ENCODE results near the gene H19. TPM values are rescaled to one million over a fixed set of nuclear protein-coding genes. Genes with fewer than 3 reads are reported as not detected.

Gene H19
- total RNA-seq, 1 donor from 2014 or later, result 71.3 TPM

GRCh38 chr11:2002807-2003206 lies 5.2 kb upstream of the H19 start:
- DNase-seq (ENCODE audit: low read depth, low spot score), result no peak
- Mint-ChIP-seq H3K27ac (ENCODE audit: unreplicated experiment) (no peak overlapping the region), H3K4me3 (no peak overlapping the region), H3K9me3 (no peaks in the 10 kb centered on the region), H3K36me3 (ENCODE audit: low read depth) (no peaks in the 10 kb centered on the region), H3K4me1 (no peaks in the 10 kb centered on the region), H3K27me3 (ENCODE audit: low read depth) (no peaks in the 10 kb centered on the region)
- no peak for TF ChIP-seq CTCF (conservative IDR thresholded peaks at IDR 0.05)

- H3K4me1 Mint-ChIP-seq, result no peaks in the 10 kb centered on the region
- H3K4me3 Mint-ChIP-seq, result no peak overlapping the region
- no peaks in the 10 kb centered on the region for H3K36me3 Mint-ChIP-seq (ENCODE audit: low read depth)
- no peak for DNase-seq (ENCODE audit: low read depth, low spot score)
- no peak for TF ChIP-seq CTCF (conservative IDR thresholded peaks at IDR 0.05)
- no peaks in the 10 kb centered on the region for H3K9me3 Mint-ChIP-seq
- H3K27me3 Mint-ChIP-seq (ENCODE audit: low read depth), result no peaks in the 10 kb centered on the region
- no peak overlapping the region for H3K27ac Mint-ChIP-seq (ENCODE audit: unreplicated experiment)
Measured at GRCh38 chr11:2002042-2002776, 4.6 kb upstream of the H19 start.

GRCh38 chr11:1998861-1999260 lies 1.2 kb upstream of the H19 start:
- Mint-ChIP-seq H3K27ac (ENCODE audit: unreplicated experiment) (no peak overlapping the region), H3K4me3 (no peak overlapping the region), H3K4me1 (no peaks in the 10 kb centered on the region)

GRCh38 chr11:1998290-1998689 lies 648 bp upstream of the H19 start:
- no peaks in the 10 kb centered on the region for H3K27me3 Mint-ChIP-seq (ENCODE audit: low read depth)
- TF ChIP-seq CTCF (conservative IDR thresholded peaks at IDR 0.05), result no peak

More at GRCh38 chr11:1998861-1999260, 1.2 kb upstream of the H19 start:
- no peaks in the 10 kb centered on the region for H3K27me3 Mint-ChIP-seq (ENCODE audit: low read depth)
- no peaks in the 10 kb centered on the region for H3K36me3 Mint-ChIP-seq (ENCODE audit: low read depth)
- no peaks in the 10 kb centered on the region for H3K9me3 Mint-ChIP-seq
- DNase-seq (ENCODE audit: low read depth, low spot score), result no peak
- no peak for TF ChIP-seq CTCF (conservative IDR thresholded peaks at IDR 0.05)

GRCh38 chr11:1994121-1994520 lies 3.5 kb downstream of the H19 start:
- Mint-ChIP-seq H3K27ac (ENCODE audit: unreplicated experiment) (no peak overlapping the region), H3K4me1 (no peaks in the 10 kb centered on the region), H3K4me3 (no peak overlapping the region), H3K9me3 (no peaks in the 10 kb centered on the region), H3K36me3 (ENCODE audit: low read depth) (no peaks in the 10 kb centered on the region), H3K27me3 (ENCODE audit: low read depth) (no peaks in the 10 kb centered on the region)
- no peak for TF ChIP-seq CTCF (conservative IDR thresholded peaks at IDR 0.05)
- no peak for DNase-seq (ENCODE audit: low read depth, low spot score)

More at GRCh38 chr11:1998290-1998689, 648 bp upstream of the H19 start:
- Mint-ChIP-seq H3K9me3 (no peaks in the 10 kb centered on the region), H3K4me3 (no peak overlapping the region), H3K27ac (ENCODE audit: unreplicated experiment) (no peak overlapping the region), H3K36me3 (ENCODE audit: low read depth) (no peaks in the 10 kb centered on the region), H3K4me1 (no peaks in the 10 kb centered on the region)
- no peak for DNase-seq (ENCODE audit: low read depth, low spot score)
